Parathyroid adenoma (tissue), 2 donors: ENCODE measurements around the gene RAI14.

Experiments used
- H2AFZ ChIP-seq: fragments of 300-600 bp; sonication (generic); one replicate; pipeline ENCODE4 v1.7.0; 2017; ENCODE audit warnings: antibody characterized with exemption, mild to moderate bottlenecking
- H3K27ac ChIP-seq: fragments of 300-600 bp; sonication (generic); one replicate; pipeline ENCODE4 v1.7.0; 2017
- H3K27me3 ChIP-seq: fragments of 300-600 bp; sonication (generic); one replicate; pipeline ENCODE4 v1.7.0; 2017; ENCODE audit warnings: low read length; ENCODE audit not compliant: control insufficient read depth, insufficient read depth
- H3K36me3 ChIP-seq: fragments of 300-600 bp; sonication (generic); one replicate; pipeline ENCODE4 v1.7.0; 2017; ENCODE audit warnings: low read length; ENCODE audit not compliant: control insufficient read depth, insufficient read depth
- H3K4me1 ChIP-seq: fragments of 300-600 bp; sonication (generic); one replicate; pipeline ENCODE4 v1.7.0; 2017; ENCODE audit warnings: control low read depth
- H3K4me2 ChIP-seq: fragments of 300-600 bp; sonication (generic); one replicate; pipeline ENCODE4 v1.7.0; 2017; ENCODE audit warnings: low read length
- H3K4me3 ChIP-seq: fragments of 300-600 bp; sonication (generic); one replicate; pipeline ENCODE4 v1.7.0; 2017; ENCODE audit warnings: low read depth, low read length
- H3K79me2 ChIP-seq: fragments of 300-600 bp; sonication (generic); one replicate; pipeline ENCODE4 v1.7.0; 2017; ENCODE audit warnings: control low read depth
- H3K9ac ChIP-seq: fragments of 300-600 bp; sonication (generic); one replicate; pipeline ENCODE4 v1.7.0; 2017; ENCODE audit warnings: mild to moderate bottlenecking
- H3K9me3 ChIP-seq: fragments of 300-600 bp; sonication (generic); one replicate; pipeline ENCODE4 v1.7.0; 2017; ENCODE audit warnings: low read length; ENCODE audit not compliant: control insufficient read depth
- TF ChIP-seq, protein P1 (sequence below): fragments of 300-600 bp; sonication (generic); IDR thresholded peaks from one replicate; pipeline ENCODE4 v1.7.0; 2017; ENCODE audit warnings: antibody characterized with exemption, mild to moderate bottlenecking
- donor health status: primary hyperparathyroidism.

Gene RAI14

GRCh38 chr5:34717426-34718327 lies 61.5 kb downstream of the RAI14 start:
- no peaks in the 10 kb centered on the region for H3K79me2 ChIP-seq
- no peaks in the 10 kb centered on the region for H3K36me3 ChIP-seq
- no peak overlapping the region for H3K9ac ChIP-seq
- H3K27ac ChIP-seq = no peak overlapping the region
- TF ChIP-seq, protein P1, sequence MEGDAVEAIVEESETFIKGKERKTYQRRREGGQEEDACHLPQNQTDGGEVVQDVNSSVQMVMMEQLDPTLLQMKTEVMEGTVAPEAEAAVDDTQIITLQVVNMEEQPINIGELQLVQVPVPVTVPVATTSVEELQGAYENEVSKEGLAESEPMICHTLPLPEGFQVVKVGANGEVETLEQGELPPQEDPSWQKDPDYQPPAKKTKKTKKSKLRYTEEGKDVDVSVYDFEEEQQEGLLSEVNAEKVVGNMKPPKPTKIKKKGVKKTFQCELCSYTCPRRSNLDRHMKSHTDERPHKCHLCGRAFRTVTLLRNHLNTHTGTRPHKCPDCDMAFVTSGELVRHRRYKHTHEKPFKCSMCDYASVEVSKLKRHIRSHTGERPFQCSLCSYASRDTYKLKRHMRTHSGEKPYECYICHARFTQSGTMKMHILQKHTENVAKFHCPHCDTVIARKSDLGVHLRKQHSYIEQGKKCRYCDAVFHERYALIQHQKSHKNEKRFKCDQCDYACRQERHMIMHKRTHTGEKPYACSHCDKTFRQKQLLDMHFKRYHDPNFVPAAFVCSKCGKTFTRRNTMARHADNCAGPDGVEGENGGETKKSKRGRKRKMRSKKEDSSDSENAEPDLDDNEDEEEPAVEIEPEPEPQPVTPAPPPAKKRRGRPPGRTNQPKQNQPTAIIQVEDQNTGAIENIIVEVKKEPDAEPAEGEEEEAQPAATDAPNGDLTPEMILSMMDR = no peak
- H2AFZ ChIP-seq = no peak overlapping the region
- no peak overlapping the region for H3K4me2 ChIP-seq
- H3K27me3 ChIP-seq = no peaks in the 10 kb centered on the region
- H3K4me1 ChIP-seq = no peaks in the 10 kb centered on the region
- H3K9me3 ChIP-seq = no peaks in the 10 kb centered on the region
- no peak overlapping the region for H3K4me3 ChIP-seq

GRCh38 chr5:34718516-34718915 lies 62.4 kb downstream of the RAI14 start:
- H3K27ac ChIP-seq = no peak overlapping the region

DNA sequence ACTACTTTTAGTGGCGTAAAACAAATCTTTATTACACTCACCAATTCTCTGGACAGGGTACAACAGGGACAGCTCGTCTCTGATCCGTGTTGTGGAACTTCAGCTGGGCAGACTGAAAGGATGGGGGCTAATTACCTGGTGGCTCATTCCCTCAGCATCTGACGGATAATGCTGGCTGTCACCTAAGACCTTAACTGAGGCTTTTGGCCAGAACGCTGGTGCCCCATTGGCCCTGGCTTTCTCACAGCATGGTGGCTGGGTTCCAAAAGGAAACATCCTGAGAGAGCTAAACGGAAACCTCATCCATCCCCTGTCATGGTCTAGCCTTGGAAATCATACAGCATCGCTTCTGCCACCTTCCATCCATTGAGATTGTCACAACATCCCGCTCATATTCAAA lies 62.9 kb downstream of the RAI14 start:
- TF ChIP-seq, protein P1 = no peak
- Histone ChIP-seq H3K9ac (no peak overlapping the region), H3K4me3 (no peak overlapping the region), H3K79me2 (no peaks in the 10 kb centered on the region), H3K4me2 (no peak overlapping the region), H3K4me1 (no peaks in the 10 kb centered on the region), H3K9me3 (no peaks in the 10 kb centered on the region), H3K27ac (no peak overlapping the region), H2AFZ (no peak overlapping the region), H3K27me3 (no peaks in the 10 kb centered on the region), H3K36me3 (no peaks in the 10 kb centered on the region)

More at GRCh38 chr5:34718516-34718915, 62.4 kb downstream of the RAI14 start:
- H3K4me2 ChIP-seq = no peak overlapping the region
- H3K27me3 ChIP-seq = no peaks in the 10 kb centered on the region
- no peaks in the 10 kb centered on the region for H3K4me1 ChIP-seq
- TF ChIP-seq, protein P1 = no peak
- H3K9me3 ChIP-seq = no peaks in the 10 kb centered on the region
- H3K4me3 ChIP-seq = no peak overlapping the region
- H2AFZ ChIP-seq = no peak overlapping the region
- H3K36me3 ChIP-seq = no peaks in the 10 kb centered on the region
- H3K9ac ChIP-seq = no peak overlapping the region
- no peaks in the 10 kb centered on the region for H3K79me2 ChIP-seq

- Histone ChIP-seq H3K9ac (no peak overlapping the region), H3K79me2 (no peaks in the 10 kb centered on the region), H3K4me3 (no peak overlapping the region), H3K4me2 (no peak overlapping the region), H3K9me3 (no peaks in the 10 kb centered on the region), H3K4me1 (no peaks in the 10 kb centered on the region), H3K27ac (no peak overlapping the region), H2AFZ (no peak overlapping the region), H3K27me3 (no peaks in the 10 kb centered on the region), H3K36me3 (no peaks in the 10 kb centered on the region)
- TF ChIP-seq, protein P1 = no peak
Observed at GRCh38 chr5:34721327-34721726, 65.2 kb downstream of the RAI14 start.

GRCh38 chr5:34722183-34722582 lies 66.1 kb downstream of the RAI14 start:
- Histone ChIP-seq H3K4me3 (no peak overlapping the region), H3K27ac (no peak overlapping the region), H3K4me2 (no peak overlapping the region), H3K4me1 (no peaks in the 10 kb centered on the region), H2AFZ (no peak overlapping the region), H3K79me2 (peaks cover 5% of the 10 kb centered on the region), H3K9ac (no peak overlapping the region), H3K27me3 (no peaks in the 10 kb centered on the region), H3K9me3 (no peaks in the 10 kb centered on the region), H3K36me3 (no peaks in the 10 kb centered on the region)
- TF ChIP-seq, protein P1 = no peak
